SU-DHL-6 (cell line): ENCODE measurements around the gene ADCY5.

Experiments
- H2AFZ ChIP-seq: fragments of 200-600 bp; sonication (generic); 2 replicates; pipeline ENCODE4 v1.6.1; 2014; ENCODE audit warnings: low read depth, mild to moderate bottlenecking, moderate library complexity, mixed read lengths, antibody characterized with exemption, low read length; ENCODE audit not compliant: severe bottlenecking
- H3F3A ChIP-seq: fragments of 200-600 bp; shearing (Covaris generic); 2 replicates; pipeline ENCODE4 v1.6.0; 2016; ENCODE audit warnings: antibody characterized with exemption, mild to moderate bottlenecking; ENCODE audit not compliant: insufficient read depth
- H3K27ac ChIP-seq: fragments of 200-600 bp; sonication (generic); 2 replicates; pipeline ENCODE4 v1.5.1; 2016; ENCODE audit warnings: low read depth, mild to moderate bottlenecking, low read length, moderate library complexity, mixed read lengths
- H3K27me3 ChIP-seq: fragments of 200-600 bp; sonication (generic), shearing (Covaris generic); 2 replicates; pipeline ENCODE4 v1.6.0; 2014; ENCODE audit warnings: mild to moderate bottlenecking, low read length
- H3K36me3 ChIP-seq: fragments of 200-600 bp; sonication (generic); 2 replicates; pipeline ENCODE4 v1.6.1; 2014; ENCODE audit warnings: mild to moderate bottlenecking, low read length, mixed read lengths
- H3K4me2 ChIP-seq: fragments of 300-600, 200-600 bp; shearing (Covaris generic), sonication (generic); 2 replicates; pipeline ENCODE4 v1.6.0; 2014; ENCODE audit warnings: low read length, low read depth, mild to moderate bottlenecking; ENCODE audit not compliant: poor library complexity, severe bottlenecking
- H3K4me3 ChIP-seq: fragments of 200-600 bp; sonication (generic); 2 replicates; pipeline ENCODE4 v1.5.1; 2014; ENCODE audit warnings: antibody characterized with exemption, low read length, mild to moderate bottlenecking, mixed read lengths; ENCODE audit not compliant: insufficient read depth, poor library complexity, severe bottlenecking
- H3K79me2 ChIP-seq: fragments of 200-600 bp; sonication (generic); 2 replicates; pipeline ENCODE4 v1.6.1; 2014; ENCODE audit warnings: mild to moderate bottlenecking, low read length, moderate library complexity; ENCODE audit not compliant: insufficient read depth
- H3K9ac ChIP-seq: fragments of 200-600 bp; sonication (generic); 2 replicates; pipeline ENCODE4 v1.7.0; 2014; ENCODE audit warnings: mild to moderate bottlenecking, low read length
- H3K9me2 ChIP-seq: fragments of 200-600 bp; sonication (generic); replicated peaks from 2 replicates; pipeline ENCODE4 v1.6.1; 2014; ENCODE audit warnings: low read length; ENCODE audit not compliant: insufficient read depth
- H3K9me3 ChIP-seq: fragments of 200-600 bp; sonication (generic); 2 replicates; pipeline ENCODE4 v1.6.1; 2014; ENCODE audit warnings: low read length, mixed read lengths; ENCODE audit not compliant: insufficient read depth
- H4K20me1 ChIP-seq: fragments of 200-600 bp; sonication (generic); 2 replicates; pipeline ENCODE4 v1.6.1; 2014; ENCODE audit warnings: low read depth, mild to moderate bottlenecking, antibody characterized with exemption, low read length, moderate library complexity, mixed read lengths
- EZH2phosphoT487 ChIP-seq: fragments of 200-600 bp; sonication (generic), shearing (Covaris generic); conservative IDR thresholded peaks from 2 replicates; pipeline ENCODE4 v1.6.1; 2018; ENCODE audit warnings: mild to moderate bottlenecking, antibody characterized with exemption, low read length, moderate library complexity, mixed read lengths
- TF ChIP-seq, protein P1 (sequence below): fragments of 200-600 bp; sonication (generic); IDR thresholded peaks from one replicate; pipeline ENCODE4 v1.5.1; 2017; ENCODE audit warnings: antibody characterized with exemption, mild to moderate bottlenecking, low read length, moderate library complexity; ENCODE audit not compliant: insufficient read depth, poor library complexity, severe bottlenecking

Gene ADCY5

DNA sequence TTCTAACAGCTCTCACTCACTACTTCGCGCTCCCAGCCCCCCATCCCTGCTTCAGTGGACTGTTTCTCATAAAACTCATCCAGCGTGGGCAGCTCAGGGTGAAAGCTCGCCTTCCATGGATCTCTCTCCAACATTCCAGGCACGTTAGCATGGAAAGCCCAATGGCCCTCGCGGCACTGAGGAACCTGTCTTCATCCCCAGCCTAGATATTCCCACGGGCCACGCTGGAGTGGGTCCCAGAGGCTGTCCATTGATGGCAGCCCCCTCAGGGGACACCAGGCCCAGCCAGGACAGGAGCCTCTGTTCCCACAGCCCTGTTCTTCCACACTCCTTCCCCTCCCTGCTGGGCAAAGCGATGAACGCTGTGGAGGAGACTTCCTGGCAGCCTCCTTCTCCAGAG, 126.0 kb downstream of the ADCY5 start:
- Histone ChIP-seq H4K20me1 (no peaks in the 10 kb centered on the region), H3F3A (no peaks in the 10 kb centered on the region), H3K4me3 (no peak overlapping the region), H3K36me3 (no peaks in the 10 kb centered on the region), H3K79me2 (no peaks in the 10 kb centered on the region), H3K27ac (no peak overlapping the region), H3K9ac (no peak overlapping the region), H3K27me3 (no peaks in the 10 kb centered on the region), H2AFZ (no peak overlapping the region), H3K4me2 (no peak overlapping the region), H3K9me2 (no peaks in the 10 kb centered on the region), H3K9me3 (no peaks in the 10 kb centered on the region)
- TF ChIP-seq, protein P1, sequence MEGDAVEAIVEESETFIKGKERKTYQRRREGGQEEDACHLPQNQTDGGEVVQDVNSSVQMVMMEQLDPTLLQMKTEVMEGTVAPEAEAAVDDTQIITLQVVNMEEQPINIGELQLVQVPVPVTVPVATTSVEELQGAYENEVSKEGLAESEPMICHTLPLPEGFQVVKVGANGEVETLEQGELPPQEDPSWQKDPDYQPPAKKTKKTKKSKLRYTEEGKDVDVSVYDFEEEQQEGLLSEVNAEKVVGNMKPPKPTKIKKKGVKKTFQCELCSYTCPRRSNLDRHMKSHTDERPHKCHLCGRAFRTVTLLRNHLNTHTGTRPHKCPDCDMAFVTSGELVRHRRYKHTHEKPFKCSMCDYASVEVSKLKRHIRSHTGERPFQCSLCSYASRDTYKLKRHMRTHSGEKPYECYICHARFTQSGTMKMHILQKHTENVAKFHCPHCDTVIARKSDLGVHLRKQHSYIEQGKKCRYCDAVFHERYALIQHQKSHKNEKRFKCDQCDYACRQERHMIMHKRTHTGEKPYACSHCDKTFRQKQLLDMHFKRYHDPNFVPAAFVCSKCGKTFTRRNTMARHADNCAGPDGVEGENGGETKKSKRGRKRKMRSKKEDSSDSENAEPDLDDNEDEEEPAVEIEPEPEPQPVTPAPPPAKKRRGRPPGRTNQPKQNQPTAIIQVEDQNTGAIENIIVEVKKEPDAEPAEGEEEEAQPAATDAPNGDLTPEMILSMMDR, result no peak
- TF ChIP-seq EZH2phosphoT487, result no peak

DNA sequence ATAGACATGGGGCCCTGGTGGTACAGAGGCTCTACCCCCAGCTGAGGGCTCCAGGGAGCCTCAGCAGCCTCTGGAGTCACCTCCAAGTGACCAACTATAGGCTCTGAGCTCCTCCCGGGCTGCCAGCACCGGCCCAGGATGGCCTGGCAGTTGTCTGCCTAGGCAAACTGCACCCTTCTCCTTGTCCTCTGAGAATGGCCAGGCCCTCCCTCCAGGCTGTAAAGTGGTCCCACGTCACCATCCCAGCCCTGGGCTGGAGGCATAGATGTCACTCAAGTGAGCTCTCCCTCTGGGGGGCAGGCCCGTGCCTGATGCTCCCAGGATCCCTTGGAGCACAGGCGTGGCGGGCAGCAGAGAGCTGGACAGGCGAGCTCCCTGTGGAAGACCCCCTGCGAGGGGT, 127.1 kb downstream of the ADCY5 start:
- Histone ChIP-seq H3K27ac (no peak overlapping the region), H4K20me1 (no peaks in the 10 kb centered on the region), H3K9me2 (no peaks in the 10 kb centered on the region), H3K4me3 (no peak overlapping the region), H3K9me3 (no peaks in the 10 kb centered on the region), H3K79me2 (no peaks in the 10 kb centered on the region), H3K36me3 (no peaks in the 10 kb centered on the region), H3K4me2 (no peak overlapping the region), H2AFZ (no peak overlapping the region), H3K27me3 (no peaks in the 10 kb centered on the region), H3K9ac (no peak overlapping the region), H3F3A (no peaks in the 10 kb centered on the region)
- TF ChIP-seq, protein P1, result no peak
- no peak for TF ChIP-seq EZH2phosphoT487

DNA sequence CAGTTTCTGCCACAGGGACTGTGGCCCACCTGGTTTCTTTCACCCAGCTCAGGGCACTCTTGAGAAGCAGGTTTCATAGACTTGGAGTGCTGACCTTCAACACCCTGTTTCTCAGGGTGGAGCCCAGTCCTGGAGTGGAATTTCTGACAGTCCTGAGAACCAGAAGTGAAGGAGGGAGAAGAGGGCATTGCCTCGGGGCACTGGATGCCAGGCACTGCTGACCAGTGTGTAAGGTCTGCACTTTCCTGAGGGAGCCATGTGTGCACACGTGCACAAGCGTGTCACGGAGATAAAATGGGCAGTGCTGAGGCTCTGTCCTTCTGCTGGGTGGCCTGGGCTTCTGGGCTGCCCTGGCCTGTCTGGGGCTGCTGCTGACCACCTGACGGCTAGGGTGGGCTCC, 128.7 kb downstream of the ADCY5 start:
- Histone ChIP-seq H2AFZ (no peak overlapping the region), H3K79me2 (no peaks in the 10 kb centered on the region), H3K9me3 (no peaks in the 10 kb centered on the region), H3K9me2 (no peaks in the 10 kb centered on the region), H4K20me1 (no peaks in the 10 kb centered on the region), H3K27ac (no peak overlapping the region), H3K36me3 (no peaks in the 10 kb centered on the region), H3K27me3 (no peaks in the 10 kb centered on the region), H3K9ac (no peak overlapping the region), H3K4me2 (no peak overlapping the region), H3K4me3 (no peak overlapping the region), H3F3A (no peaks in the 10 kb centered on the region)
- no peak for TF ChIP-seq EZH2phosphoT487
- TF ChIP-seq, protein P1, result no peak

- Histone ChIP-seq H3K9me3 (no peaks in the 10 kb centered on the region), H3K9ac (no peak overlapping the region), H3K36me3 (no peaks in the 10 kb centered on the region), H2AFZ (no peak overlapping the region), H3K79me2 (no peaks in the 10 kb centered on the region), H3K27ac (no peak overlapping the region), H3K9me2 (no peaks in the 10 kb centered on the region), H3K4me3 (no peak overlapping the region), H3K4me2 (no peak overlapping the region), H4K20me1 (no peaks in the 10 kb centered on the region), H3F3A (no peaks in the 10 kb centered on the region), H3K27me3 (no peaks in the 10 kb centered on the region)
- TF ChIP-seq, protein P1, result no peak
- no peak for TF ChIP-seq EZH2phosphoT487
Observed at GRCh38 chr3:123319760-123320159, 129.1 kb downstream of the ADCY5 start.
